PC-9 (cell line): ENCODE results near the gene SYT1.

ENCODE experiments used
- EZH2 ChIP-seq: fragments of 200-600 bp; sonication (generic); IDR thresholded peaks from 2 replicates; pipeline ENCODE4 v1.8.0; 2017; ENCODE audit warnings: antibody characterized with exemption, low read depth
- TF ChIP-seq, protein P1 (sequence below): fragments of 200-600 bp; sonication (generic); conservative IDR thresholded peaks from 2 replicates; pipeline ENCODE4 v1.6.1; 2017; ENCODE audit warnings: mixed run types, antibody characterized with exemption, mild to moderate bottlenecking, moderate library complexity

DNA sequence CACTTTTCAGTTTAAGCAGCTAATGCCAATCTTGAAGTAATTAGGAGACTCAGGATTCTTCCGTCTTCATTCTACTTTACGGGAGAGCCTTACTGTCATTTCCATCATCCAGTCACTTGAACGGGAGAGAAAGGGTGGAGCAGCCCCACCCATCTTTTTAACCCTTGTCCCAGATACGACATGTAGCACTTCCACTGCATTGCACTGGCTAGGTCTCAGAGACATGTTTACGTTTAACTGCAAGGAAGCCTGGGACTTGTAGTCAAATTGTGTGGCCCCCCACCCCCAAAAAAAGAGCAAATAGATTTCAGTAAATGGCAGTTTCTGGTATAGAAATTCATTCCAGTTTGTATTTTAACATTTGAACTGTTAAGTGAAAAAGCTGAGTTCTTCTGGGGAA lies 46.1 kb upstream of the SYT1 start:
- TF ChIP-seq, protein P1, sequence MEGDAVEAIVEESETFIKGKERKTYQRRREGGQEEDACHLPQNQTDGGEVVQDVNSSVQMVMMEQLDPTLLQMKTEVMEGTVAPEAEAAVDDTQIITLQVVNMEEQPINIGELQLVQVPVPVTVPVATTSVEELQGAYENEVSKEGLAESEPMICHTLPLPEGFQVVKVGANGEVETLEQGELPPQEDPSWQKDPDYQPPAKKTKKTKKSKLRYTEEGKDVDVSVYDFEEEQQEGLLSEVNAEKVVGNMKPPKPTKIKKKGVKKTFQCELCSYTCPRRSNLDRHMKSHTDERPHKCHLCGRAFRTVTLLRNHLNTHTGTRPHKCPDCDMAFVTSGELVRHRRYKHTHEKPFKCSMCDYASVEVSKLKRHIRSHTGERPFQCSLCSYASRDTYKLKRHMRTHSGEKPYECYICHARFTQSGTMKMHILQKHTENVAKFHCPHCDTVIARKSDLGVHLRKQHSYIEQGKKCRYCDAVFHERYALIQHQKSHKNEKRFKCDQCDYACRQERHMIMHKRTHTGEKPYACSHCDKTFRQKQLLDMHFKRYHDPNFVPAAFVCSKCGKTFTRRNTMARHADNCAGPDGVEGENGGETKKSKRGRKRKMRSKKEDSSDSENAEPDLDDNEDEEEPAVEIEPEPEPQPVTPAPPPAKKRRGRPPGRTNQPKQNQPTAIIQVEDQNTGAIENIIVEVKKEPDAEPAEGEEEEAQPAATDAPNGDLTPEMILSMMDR, result no peak
- no peak for TF ChIP-seq EZH2
